Hepatocyte (in vitro differentiated cells): ENCODE measurements around the gene AXIN2. TPM values are rescaled to one million over a fixed set of nuclear protein-coding genes. Genes with fewer than 3 reads are reported as not detected.

Experiments used
- DNase-seq: peaks from one replicate; pipeline ENCODE4 v3.0.0-alpha.2; 2016; ENCODE audit warnings: low spot score
- H2AFZ ChIP-seq: fragments of 200-600 bp; sonication (generic); 2 replicates; pipeline ENCODE4 v1.6.0; 2016; ENCODE audit warnings: antibody characterized with exemption, mild to moderate bottlenecking
- H3K27ac ChIP-seq: fragments of 200-600 bp; sonication (generic); 2 replicates; pipeline ENCODE4 v1.5.1; 2016; ENCODE audit warnings: mild to moderate bottlenecking
- H3K27me3 ChIP-seq: fragments of 200-600 bp; sonication (generic); 2 replicates; pipeline ENCODE4 v1.6.1; 2016
- H3K36me3 ChIP-seq: fragments of 200-600 bp; sonication (generic); replicated peaks from 2 replicates; pipeline ENCODE4 v1.5.1; 2016; ENCODE audit warnings: low read depth; ENCODE audit not compliant: insufficient read depth
- H3K4me1 ChIP-seq: fragments of 200-600 bp; sonication (generic); 2 replicates; pipeline ENCODE4 v1.5.1; 2016; ENCODE audit warnings: mild to moderate bottlenecking, moderate library complexity; ENCODE audit not compliant: insufficient read depth
- H3K4me2 ChIP-seq: fragments of 200-600 bp; sonication (generic); 2 replicates; pipeline ENCODE4 v1.6.0; 2016
- H3K4me3 ChIP-seq: fragments of 200-600 bp; sonication (generic); 2 replicates; pipeline ENCODE4 v1.5.1; 2016; ENCODE audit warnings: mild to moderate bottlenecking
- H3K79me2 ChIP-seq: fragments of 200-600 bp; sonication (generic); 2 replicates; pipeline ENCODE4 v1.6.0; 2017; ENCODE audit warnings: mild to moderate bottlenecking
- H3K9me2 ChIP-seq: fragments of 200-600 bp; sonication (generic); replicated peaks from 2 replicates; pipeline ENCODE4 v1.6.0; 2017; ENCODE audit warnings: mild to moderate bottlenecking; ENCODE audit not compliant: insufficient read depth
- H3K9me3 ChIP-seq: fragments of 200-600 bp; sonication (generic); 2 replicates; pipeline ENCODE4 v1.5.1; 2016; ENCODE audit warnings: low read depth, mild to moderate bottlenecking
- H4K20me1 ChIP-seq: fragments of 200-600 bp; sonication (generic); 2 replicates; pipeline ENCODE4 v1.6.0; 2016; ENCODE audit warnings: mild to moderate bottlenecking; ENCODE audit not compliant: insufficient read depth, poor library complexity, severe bottlenecking
- CTCF ChIP-seq: fragments of 200-600 bp; sonication (generic); IDR thresholded peaks from 2 replicates; pipeline ENCODE4 v1.5.1; 2016; ENCODE audit warnings: antibody characterized with exemption, mild to moderate bottlenecking; ENCODE audit not compliant: poor library complexity
- EZH2 ChIP-seq: fragments of 200-600 bp; sonication (generic); IDR thresholded peaks from 2 replicates; pipeline ENCODE4 v1.6.1; 2016; ENCODE audit warnings: antibody characterized with exemption, mild to moderate bottlenecking, borderline replicate concordance
- EZH2phosphoT487 ChIP-seq: fragments of 200-600 bp; sonication (generic); IDR thresholded peaks from one replicate; pipeline ENCODE4 v1.6.1; 2018; ENCODE audit warnings: antibody characterized with exemption, mild to moderate bottlenecking, low read depth, moderate library complexity; ENCODE audit not compliant: unreplicated experiment, severe bottlenecking
- WGBS: methylation state at CpG from one replicate; pipeline ENCODE4 v1.1.6; 2016; ENCODE audit warnings: low lambda C conversion rate; ENCODE audit errors: missing lambda C conversion rate; 5-methylcytosine and 5-hydroxymethylcytosine counted together
- polyA plus RNA-seq: library from polyadenylated mRNA; unstranded; fragments of >200 nt; fragmentation: Nextera tagmentation; extraction: Ambion mirVana; gene quantifications from 2 replicates; pipeline ENCODE4 v1.2.1, GENCODE V29; 2016
- total RNA-seq: library from RNA; depleted of rRNA; stranded (reverse); fragments of >200 nt; gene quantifications from 2 replicates; pipeline ENCODE4 v1.2.3, GENCODE V29; 2014

The AXIN2 gene
- total and polyA plus RNA-seq, 2 experiments from 2014 or later: 15.4 to 22.3 TPM

- Histone ChIP-seq H3K4me2 (no peak overlapping the region), H3K79me2 (no peaks in the 10 kb centered on the region), H3K27me3 (no peaks in the 10 kb centered on the region), H3K36me3 (no peaks in the 10 kb centered on the region), H3K4me3 (no peak overlapping the region), H3K4me1 (no peaks in the 10 kb centered on the region), H4K20me1 (no peaks in the 10 kb centered on the region), H3K27ac (no peak overlapping the region), H2AFZ (no peak overlapping the region), H3K9me3 (no peaks in the 10 kb centered on the region), H3K9me2 (no peaks in the 10 kb centered on the region)
- DNase-seq: no peak
- TF ChIP-seq EZH2 (no peak), EZH2phosphoT487 (no peak), CTCF (no peak)
- WGBS: 90% methylated on average over 4 of the region's 4 CpGs
These were observed 42.6 kb upstream of the AXIN2 start for GRCh38 chr17:65604070-65604469.

- no peak overlapping the region for H3K27ac ChIP-seq
- H2AFZ ChIP-seq: no peak overlapping the region
- H3K9me2 ChIP-seq: no peaks in the 10 kb centered on the region
- WGBS: 86% methylated on average over 2 of the region's 2 CpGs
- H3K4me1 ChIP-seq: no peaks in the 10 kb centered on the region
- H3K4me3 ChIP-seq: no peak overlapping the region
- no peaks in the 10 kb centered on the region for H3K9me3 ChIP-seq
- TF ChIP-seq CTCF: no peak
- TF ChIP-seq EZH2phosphoT487: no peak
- no peak for TF ChIP-seq EZH2
- no peaks in the 10 kb centered on the region for H3K36me3 ChIP-seq
- DNase-seq: no peak
- no peak overlapping the region for H3K4me2 ChIP-seq
- H3K79me2 ChIP-seq: no peaks in the 10 kb centered on the region
- H4K20me1 ChIP-seq: no peaks in the 10 kb centered on the region
- no peaks in the 10 kb centered on the region for H3K27me3 ChIP-seq
These were observed 40.4 kb upstream of the AXIN2 start for GRCh38 chr17:65601881-65602280.

DNA sequence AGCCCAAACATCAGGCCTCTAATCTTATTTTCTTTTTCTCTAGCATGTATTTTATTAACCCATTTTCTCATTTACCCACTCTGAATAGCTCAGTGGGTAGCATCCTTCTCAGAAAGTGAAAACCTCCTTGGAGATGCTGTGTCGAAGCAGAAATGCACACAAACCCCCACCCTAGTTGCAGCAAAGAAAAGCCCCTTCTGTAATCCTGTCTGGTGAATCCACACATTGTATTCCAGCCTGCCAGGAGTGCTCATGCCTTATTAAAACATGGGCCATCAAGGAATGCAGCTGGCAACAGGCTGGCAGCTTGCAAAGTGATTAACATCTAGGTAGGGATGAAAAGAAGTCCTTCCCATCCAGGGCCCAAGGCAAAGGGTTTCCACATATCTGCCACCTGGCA lies 39.7 kb upstream of the AXIN2 start:
- 94% methylated on average over 1 of the region's 1 CpG for WGBS
- H3K36me3 ChIP-seq: no peaks in the 10 kb centered on the region
- no peaks in the 10 kb centered on the region for H4K20me1 ChIP-seq
- DNase-seq: no peak
- no peaks in the 10 kb centered on the region for H3K79me2 ChIP-seq
- H2AFZ ChIP-seq: no peak overlapping the region
- TF ChIP-seq EZH2 (no peak), CTCF (no peak), EZH2phosphoT487 (no peak)
- no peak overlapping the region for H3K4me3 ChIP-seq
- H3K27ac ChIP-seq: no peak overlapping the region
- H3K9me3 ChIP-seq: no peaks in the 10 kb centered on the region
- no peaks in the 10 kb centered on the region for H3K9me2 ChIP-seq
- H3K4me2 ChIP-seq: no peak overlapping the region
- no peaks in the 10 kb centered on the region for H3K27me3 ChIP-seq
- H3K4me1 ChIP-seq: no peaks in the 10 kb centered on the region

DNA sequence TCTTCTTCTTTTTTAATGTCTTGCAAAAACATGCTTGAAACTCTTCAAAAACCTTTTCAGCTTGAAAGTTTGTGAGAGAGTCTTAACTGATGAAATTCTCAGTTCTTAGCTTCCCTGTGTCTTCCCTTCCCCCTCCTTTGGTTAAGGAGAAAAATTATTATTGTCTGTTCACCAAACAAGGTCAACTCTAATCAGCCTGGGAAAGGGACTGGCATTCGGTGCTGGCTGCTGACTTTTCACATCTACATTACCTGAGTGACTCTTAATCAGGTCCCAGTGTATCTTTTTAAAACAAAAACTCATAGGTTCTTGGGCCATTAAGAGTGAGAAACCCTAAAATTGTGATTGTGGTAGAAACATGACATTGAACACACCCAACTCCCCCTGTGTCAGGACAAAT lies 39.1 kb upstream of the AXIN2 start:
- Histone ChIP-seq H3K4me1 (no peaks in the 10 kb centered on the region), H3K4me3 (no peak overlapping the region), H3K9me2 (no peaks in the 10 kb centered on the region), H3K27ac (no peak overlapping the region), H3K79me2 (no peaks in the 10 kb centered on the region), H3K9me3 (no peaks in the 10 kb centered on the region), H4K20me1 (no peaks in the 10 kb centered on the region), H3K36me3 (no peaks in the 10 kb centered on the region), H2AFZ (no peak overlapping the region), H3K27me3 (no peaks in the 10 kb centered on the region), H3K4me2 (no peak overlapping the region)
- DNase-seq: no peak
- no peak for TF ChIP-seq EZH2
- TF ChIP-seq CTCF: no peak
- TF ChIP-seq EZH2phosphoT487: no peak
- WGBS: 39% methylated on average over 1 of the region's 1 CpG
